Measurements from ENCODE around the gene SETDB2.

SETDB2 gene

GRCh38 chr13:49417161-49417560 is 26.9 kb upstream of the SETDB2 start:
- H3K27ac ChIP-seq, result no peak overlapping the region
- TF ChIP-seq CTCF (conservative IDR thresholded peaks at IDR 0.05), result no peak

GRCh38 chr13:49418206-49418605 is 25.9 kb upstream of the SETDB2 start:
- H3K27ac ChIP-seq, result no peak overlapping the region
- TF ChIP-seq CTCF (conservative IDR thresholded peaks at IDR 0.05), result no peak

DNA sequence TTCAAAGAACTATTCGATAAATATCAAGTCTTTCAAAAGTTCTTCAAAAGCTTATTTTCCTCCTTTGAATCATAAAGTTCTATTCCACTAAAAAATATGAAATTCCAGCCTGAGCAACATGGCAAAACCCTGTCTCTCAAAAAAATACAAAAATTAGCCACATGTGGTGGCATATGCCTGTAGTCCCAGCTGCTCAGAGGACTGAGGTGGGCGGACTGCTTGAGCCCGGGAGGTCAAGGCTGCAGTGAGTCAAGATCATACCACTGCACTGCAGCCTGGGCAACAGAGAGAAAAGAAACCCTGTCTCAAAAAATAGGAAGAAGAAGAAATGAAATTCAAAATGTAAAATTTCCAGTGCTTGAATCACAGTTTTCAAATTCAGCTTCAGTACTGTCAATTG is 24.8 kb upstream of the SETDB2 start:
- H3K27ac ChIP-seq, result no peak overlapping the region
- TF ChIP-seq CTCF (conservative IDR thresholded peaks at IDR 0.05), result no peak

GRCh38 chr13:49421391-49421790 is 22.7 kb upstream of the SETDB2 start:
- H3K27ac ChIP-seq, result no peak overlapping the region
- no peak for TF ChIP-seq CTCF (conservative IDR thresholded peaks at IDR 0.05)

DNA sequence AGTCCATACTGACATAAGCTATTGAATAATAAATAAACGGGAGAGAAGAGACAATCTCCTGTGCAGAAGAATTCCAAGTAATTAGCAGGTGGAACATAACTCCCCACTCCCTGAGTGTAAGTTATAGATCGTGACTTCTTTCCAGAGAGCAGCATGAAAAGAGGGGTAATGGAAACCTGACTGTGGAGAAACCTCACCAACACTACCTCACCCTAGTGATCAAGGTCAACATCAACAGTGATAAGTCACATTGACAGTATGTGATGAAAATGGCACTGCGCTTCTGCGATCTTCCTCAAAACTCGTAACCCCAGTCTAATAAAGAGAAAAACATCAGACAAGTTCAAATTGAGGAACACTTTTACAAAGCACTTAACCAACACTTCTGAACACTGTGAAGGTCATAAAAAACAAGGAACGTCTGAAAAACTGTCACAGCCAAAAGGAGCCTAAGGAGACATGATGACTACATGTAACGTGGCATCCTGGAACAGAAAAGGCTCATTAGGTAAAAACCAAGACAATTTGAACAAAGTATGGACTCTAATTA is 20.0 kb upstream of the SETDB2 start:
- no peak for TF ChIP-seq CTCF (conservative IDR thresholded peaks at IDR 0.05)
- H3K27ac ChIP-seq, result no peak overlapping the region

- TF ChIP-seq CTCF (conservative IDR thresholded peaks at IDR 0.05), result no peak
- no peak overlapping the region for H3K27ac ChIP-seq
These were observed 15.9 kb upstream of the SETDB2 start for GRCh38 chr13:49428041-49428763.

DNA sequence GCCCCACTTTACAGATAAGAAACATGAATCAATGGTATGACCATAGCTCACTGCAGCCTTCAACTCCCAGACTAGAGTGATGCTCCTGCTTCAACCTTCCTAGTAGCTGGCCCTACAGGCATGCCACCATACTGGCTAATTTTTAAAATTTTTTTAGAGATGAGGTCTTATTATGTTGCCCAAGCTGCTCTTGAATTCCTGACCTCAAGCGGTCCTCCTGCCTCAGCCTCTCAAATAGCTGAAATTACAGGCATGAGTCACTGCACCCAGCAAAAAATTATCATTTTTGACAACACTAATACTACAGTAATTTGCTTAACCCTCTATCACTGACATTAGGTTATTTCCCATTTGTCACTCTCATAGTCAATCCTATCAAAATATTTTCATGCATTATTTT is 15.0 kb upstream of the SETDB2 start:
- no peak overlapping the region for H3K27ac ChIP-seq
- TF ChIP-seq CTCF (conservative IDR thresholded peaks at IDR 0.05), result no peak

Measured in VCaP (cell line).